ENCODE data around the gene ZFP64.
"Not testable (repeated sequence)": the region's sequence is repeated elsewhere in the genome, so short reads cannot be mapped to it uniquely, and the experiment has no call there.

The ZFP64 gene

GRCh38 chr20:52191132-52191915 is at the start of gene ZFP64:
ZFP64 (minus strand) TSS chr20:52191779; CDS start chr20:52191636, 143 bp downstream.
- peak; percentile 48 to 56 for DNase-seq (ENCODE audit: low read depth in 2 of 2)

GRCh38 chr20:52240802-52241201 is 49.2 kb upstream of the ZFP64 start:
- no peak for DNase-seq (ENCODE audit: low read depth in 2 of 2)

- DNase-seq (ENCODE audit: low read depth in 2 of 2), result no peak
These were observed 47.5 kb upstream of the ZFP64 start for GRCh38 chr20:52239102-52239501.

GRCh38 chr20:52236292-52236691 is 44.7 kb upstream of the ZFP64 start:
- DNase-seq (ENCODE audit: low read depth in 2 of 2), result no peak

- no peak for DNase-seq (ENCODE audit: low read depth in 2 of 2)
These were observed 43.5 kb upstream of the ZFP64 start for GRCh38 chr20:52235129-52235528.

- DNase-seq (ENCODE audit: low read depth in 2 of 2), result no peak
These were observed 42.9 kb upstream of the ZFP64 start for GRCh38 chr20:52234302-52235045.

- DNase-seq (ENCODE audit: low read depth in 2 of 2), result no peak
These were observed 39.7 kb upstream of the ZFP64 start for GRCh38 chr20:52231230-52231746.

GRCh38 chr20:52230409-52230808 is 38.8 kb upstream of the ZFP64 start:
- DNase-seq (ENCODE audit: low read depth in 2 of 2), result no peak

- not testable (repeated sequence) for DNase-seq (ENCODE audit: low read depth in 2 of 2)
These were observed 37.8 kb upstream of the ZFP64 start for GRCh38 chr20:52229346-52229745.

GRCh38 chr20:52226370-52226769 is 34.8 kb upstream of the ZFP64 start:
- no peak for DNase-seq (ENCODE audit: low read depth in 2 of 2)

GRCh38 chr20:52224920-52225319 is 33.3 kb upstream of the ZFP64 start:
- no peak for DNase-seq (ENCODE audit: low read depth in 2 of 2)

- DNase-seq (ENCODE audit: low read depth in 2 of 2), result not testable (repeated sequence)
These were observed 29.8 kb upstream of the ZFP64 start for GRCh38 chr20:52221362-52221761.

GRCh38 chr20:52220891-52221290 is 29.3 kb upstream of the ZFP64 start:
- DNase-seq (ENCODE audit: low read depth in 2 of 2), result not testable (repeated sequence)

- no peak for DNase-seq (ENCODE audit: low read depth in 2 of 2)
These were observed 27.9 kb upstream of the ZFP64 start for GRCh38 chr20:52219441-52219840.

GRCh38 chr20:52217689-52218395 is 26.3 kb upstream of the ZFP64 start:
- no peak for DNase-seq (ENCODE audit: low read depth in 2 of 2)

GRCh38 chr20:52213995-52214394 is 22.4 kb upstream of the ZFP64 start:
- no peak for DNase-seq (ENCODE audit: low read depth in 2 of 2)

GRCh38 chr20:52212943-52213342 is 21.4 kb upstream of the ZFP64 start:
- no peak for DNase-seq (ENCODE audit: low read depth in 2 of 2)

GRCh38 chr20:52210037-52210990 is 18.7 kb upstream of the ZFP64 start:
- DNase-seq (ENCODE audit: low read depth in 2 of 2), result no peak

GRCh38 chr20:52209154-52209571 is 17.6 kb upstream of the ZFP64 start:
- no peak for DNase-seq (ENCODE audit: low read depth in 2 of 2)

- no peak for DNase-seq (ENCODE audit: low read depth in 2 of 2)
These were observed 15.6 kb upstream of the ZFP64 start for GRCh38 chr20:52207020-52207810.
